Kidney epithelial cell (primary cell): ENCODE measurements around the gene TPSAB1. TPM values are rescaled to one million over a fixed set of nuclear protein-coding genes. Genes with fewer than 3 reads are reported as not detected.

Source experiments
- DNase-seq: peaks from one replicate; pipeline ENCODE4 v3.0.0-alpha.2; 2010; ENCODE audit warnings: low read depth
- H3K27me3 ChIP-seq: 2 replicates; pipeline ENCODE4 v1.6.0; 2011; ENCODE audit warnings: low read length; ENCODE audit not compliant: control insufficient read depth, insufficient read depth
- H3K36me3 ChIP-seq: 2 replicates; pipeline ENCODE4 v1.5.1; 2011; ENCODE audit warnings: low read length; ENCODE audit not compliant: control insufficient read depth, insufficient read depth
- H3K4me3 ChIP-seq: 2 replicates; pipeline ENCODE4 v1.5.1; 2011; ENCODE audit warnings: low read depth, mild to moderate bottlenecking, control low read depth, low read length
- total RNA-seq: library from RNA; depleted of rRNA; stranded (reverse); fragments of >200 nt; gene quantifications from 2 replicates; pipeline ENCODE4 v1.2.3, GENCODE V29; 2015
- TF ChIP-seq, protein P1 (sequence below): IDR thresholded peaks from 2 replicates; pipeline ENCODE4 v1.5.1; 2011; ENCODE audit warnings: mild to moderate bottlenecking, moderate library complexity, low read length, control low read depth, inconsistent platforms; ENCODE audit not compliant: insufficient read depth, poor library complexity, severe bottlenecking

The TPSAB1 gene
- total RNA-seq, 1 donor from 2014 or later, result not detected

DNA sequence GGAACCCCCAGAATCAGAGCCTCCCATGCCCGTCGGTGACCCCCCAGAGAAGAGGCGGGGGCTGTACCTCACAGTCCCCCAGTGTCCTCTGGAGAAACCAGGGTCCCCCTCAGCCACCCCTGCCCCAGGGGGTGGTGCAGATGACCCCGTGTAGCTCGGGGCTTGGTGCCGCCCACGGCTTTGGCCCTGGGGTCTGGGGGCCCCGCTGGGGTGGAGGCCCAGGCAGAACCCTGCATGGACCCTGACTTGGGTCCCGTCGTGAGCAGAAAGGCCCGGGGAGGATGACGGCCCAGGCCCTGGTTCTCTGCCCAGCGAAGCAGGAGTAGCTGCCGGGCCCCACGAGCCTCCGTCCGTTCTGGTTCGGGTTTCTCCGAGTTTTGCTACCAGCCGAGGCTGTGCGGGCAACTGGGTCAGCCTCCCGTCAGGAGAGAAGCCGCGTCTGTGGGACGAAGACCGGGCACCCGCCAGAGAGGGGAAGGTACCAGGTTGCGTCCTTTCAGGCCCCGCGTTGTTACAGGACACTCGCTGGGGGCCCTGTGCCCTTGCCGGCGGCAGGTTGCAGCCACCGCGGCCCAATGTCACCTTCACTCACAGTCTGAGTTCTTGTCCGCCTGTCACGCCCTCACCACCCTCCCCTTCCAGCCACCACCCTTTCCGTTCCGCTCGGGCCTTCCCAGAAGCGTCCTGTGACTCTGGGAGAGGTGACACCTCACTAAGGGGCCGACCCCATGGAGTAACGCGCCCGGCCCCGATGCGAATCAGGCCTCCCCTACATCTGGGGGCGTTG, 19.5 kb upstream of the TPSAB1 start:
- no peak for DNase-seq
- TF ChIP-seq, protein P1, sequence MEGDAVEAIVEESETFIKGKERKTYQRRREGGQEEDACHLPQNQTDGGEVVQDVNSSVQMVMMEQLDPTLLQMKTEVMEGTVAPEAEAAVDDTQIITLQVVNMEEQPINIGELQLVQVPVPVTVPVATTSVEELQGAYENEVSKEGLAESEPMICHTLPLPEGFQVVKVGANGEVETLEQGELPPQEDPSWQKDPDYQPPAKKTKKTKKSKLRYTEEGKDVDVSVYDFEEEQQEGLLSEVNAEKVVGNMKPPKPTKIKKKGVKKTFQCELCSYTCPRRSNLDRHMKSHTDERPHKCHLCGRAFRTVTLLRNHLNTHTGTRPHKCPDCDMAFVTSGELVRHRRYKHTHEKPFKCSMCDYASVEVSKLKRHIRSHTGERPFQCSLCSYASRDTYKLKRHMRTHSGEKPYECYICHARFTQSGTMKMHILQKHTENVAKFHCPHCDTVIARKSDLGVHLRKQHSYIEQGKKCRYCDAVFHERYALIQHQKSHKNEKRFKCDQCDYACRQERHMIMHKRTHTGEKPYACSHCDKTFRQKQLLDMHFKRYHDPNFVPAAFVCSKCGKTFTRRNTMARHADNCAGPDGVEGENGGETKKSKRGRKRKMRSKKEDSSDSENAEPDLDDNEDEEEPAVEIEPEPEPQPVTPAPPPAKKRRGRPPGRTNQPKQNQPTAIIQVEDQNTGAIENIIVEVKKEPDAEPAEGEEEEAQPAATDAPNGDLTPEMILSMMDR, result no peak
- Histone ChIP-seq H3K4me3 (no peak overlapping the region), H3K27me3 (peaks cover 15% of the 10 kb centered on the region), H3K36me3 (no peaks in the 10 kb centered on the region)

GRCh38 chr16:1221628-1222552, 18.6 kb upstream of the TPSAB1 start:
- H3K36me3 ChIP-seq, result no peaks in the 10 kb centered on the region
- no peak for DNase-seq
- H3K4me3 ChIP-seq, result no peak overlapping the region
- TF ChIP-seq, protein P1, result no peak
- peaks cover 18% of the 10 kb centered on the region for H3K27me3 ChIP-seq

DNA sequence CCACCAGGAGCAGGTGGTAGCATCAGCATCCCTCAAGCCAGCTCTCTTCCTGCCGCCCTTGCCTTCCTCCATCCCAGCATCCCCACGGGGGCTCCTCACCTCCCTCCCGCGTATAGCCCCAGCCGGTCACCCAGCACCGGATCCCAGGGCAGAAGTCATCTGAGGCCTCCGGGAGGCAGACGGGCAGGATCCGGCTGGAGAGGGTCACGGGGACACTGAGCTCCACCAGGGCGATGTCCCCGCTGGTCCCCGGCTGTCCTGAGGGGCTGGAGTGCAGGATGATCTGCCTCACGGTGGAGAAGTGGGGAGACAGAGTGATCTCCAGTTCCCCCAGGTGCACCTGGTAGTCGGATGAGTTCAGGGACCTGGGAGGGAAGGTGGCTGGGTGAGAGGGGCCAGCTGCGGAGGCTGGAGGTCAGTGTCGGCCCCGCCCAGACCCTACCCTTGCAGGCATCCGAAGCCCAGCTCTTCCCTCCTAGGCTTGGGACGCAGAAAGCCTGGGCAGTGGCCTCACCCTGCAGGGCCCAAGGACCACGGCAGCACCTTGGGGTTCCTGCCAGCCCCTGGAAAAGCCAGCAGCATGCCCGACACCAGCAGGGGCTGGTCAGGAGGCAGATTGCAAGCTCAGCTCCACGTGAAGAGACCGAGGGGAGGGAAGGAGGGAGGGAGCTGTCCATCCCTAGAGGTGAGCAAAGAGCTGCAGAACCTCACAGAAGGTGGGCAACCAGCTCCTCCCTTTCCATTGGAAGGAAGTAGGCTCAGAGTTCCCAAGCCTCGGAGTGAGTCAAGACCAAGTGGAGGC, 17.8 kb upstream of the TPSAB1 start:
- H3K4me3 ChIP-seq, result no peak overlapping the region
- no peaks in the 10 kb centered on the region for H3K36me3 ChIP-seq
- no peak for DNase-seq
- TF ChIP-seq, protein P1, result no peak
- peaks cover 18% of the 10 kb centered on the region for H3K27me3 ChIP-seq

GRCh38 chr16:1223355-1224214, 16.9 kb upstream of the TPSAB1 start:
- Histone ChIP-seq H3K4me3 (no peak overlapping the region), H3K36me3 (no peaks in the 10 kb centered on the region), H3K27me3 (peaks cover 18% of the 10 kb centered on the region)
- DNase-seq, result no peak
- TF ChIP-seq, protein P1, result no peak

GRCh38 chr16:1224558-1224957, 15.9 kb upstream of the TPSAB1 start:
- no peak overlapping the region for H3K4me3 ChIP-seq
- DNase-seq, result no peak
- H3K36me3 ChIP-seq, result no peaks in the 10 kb centered on the region
- TF ChIP-seq, protein P1, result no peak
- peaks cover 18% of the 10 kb centered on the region for H3K27me3 ChIP-seq
